ACHN (cell line): ENCODE data around the gene TUBA3D.
"Not testable (repeated sequence)": the region's sequence is repeated elsewhere in the genome, so short reads cannot be mapped to it uniquely, and the experiment has no call there.

ENCODE experiments used
- DNase-seq: peaks from one replicate; pipeline ENCODE4 v3.0.0-alpha.2; 2015
- in situ Hi-C: cut with HindIII; loops from 2 replicates; pipeline ENCODE4 v1.10.0; 2017; ENCODE audit warnings: low sequenced_read_pairs, low pct_ligation_motif_present, low pct_unique_long_range_greater_than_20kb

The TUBA3D gene

GRCh38 chr2:131509615-131510014 lies 33.7 kb downstream of the TUBA3D start:
- DNase-seq, result no peak
- in situ Hi-C loops, result no loop called here

- peak; percentile 79 for DNase-seq
- in situ Hi-C loops, result not testable (repeated sequence)
Measured at GRCh38 chr2:131511291-131511968, 35.5 kb downstream of the TUBA3D start.

GRCh38 chr2:131511969-131512870 lies 36.3 kb downstream of the TUBA3D start:
- DNase-seq, in situ Hi-C loops: not testable (repeated sequence)

- in situ Hi-C loops, DNase-seq: not testable (repeated sequence)
Measured at GRCh38 chr2:131514408-131515166, 38.7 kb downstream of the TUBA3D start.

GRCh38 chr2:131515235-131515634 lies 39.3 kb downstream of the TUBA3D start:
- DNase-seq, in situ Hi-C loops: not testable (repeated sequence)

- in situ Hi-C loops, result no loop called here
- no peak for DNase-seq
Measured at GRCh38 chr2:131516011-131516410, 40.1 kb downstream of the TUBA3D start.

- peak; percentile 31 for DNase-seq
- in situ Hi-C loops, result not testable (repeated sequence)
Measured at GRCh38 chr2:131516621-131517020, 40.7 kb downstream of the TUBA3D start.

- in situ Hi-C loops, result no loop called here
- no peak for DNase-seq
Measured at GRCh38 chr2:131517106-131517831, 41.4 kb downstream of the TUBA3D start.

- DNase-seq, in situ Hi-C loops: not testable (repeated sequence)
Measured at GRCh38 chr2:131517856-131518255, 41.9 kb downstream of the TUBA3D start.

GRCh38 chr2:131518531-131518930 lies 42.6 kb downstream of the TUBA3D start:
- DNase-seq, in situ Hi-C loops: not testable (repeated sequence)

- in situ Hi-C loops, result no loop called here
Measured at GRCh38 chr2:131519466-131519865, 43.5 kb downstream of the TUBA3D start.

GRCh38 chr2:131519871-131520470 lies 44.1 kb downstream of the TUBA3D start:
- in situ Hi-C loops, DNase-seq: not testable (repeated sequence)

More at GRCh38 chr2:131519466-131519865, 43.5 kb downstream of the TUBA3D start:
- no peak for DNase-seq

GRCh38 chr2:131520526-131520925 lies 44.6 kb downstream of the TUBA3D start:
- no peak for DNase-seq
- in situ Hi-C loops, result no loop called here

- in situ Hi-C loops, DNase-seq: not testable (repeated sequence)
Measured at GRCh38 chr2:131521524-131521923, 45.6 kb downstream of the TUBA3D start.

- in situ Hi-C loops, result no loop called here
- no peak for DNase-seq
Measured at GRCh38 chr2:131521961-131522781, 46.3 kb downstream of the TUBA3D start.

GRCh38 chr2:131525256-131525655 lies 49.3 kb downstream of the TUBA3D start:
- DNase-seq, in situ Hi-C loops: not testable (repeated sequence)
